GM21619 (cell line): ENCODE results near the gene SYS1.

Source experiments
- ATAC-seq: cut with Tn5 transposase; IDR thresholded peaks from one replicate; pipeline ENCODE4 v1.9.1; 2021; ENCODE audit not compliant: unreplicated experiment

SYS1 gene

GRCh38 chr20:45355209-45356084, 7.5 kb upstream of the SYS1 start:
- no peak for ATAC-seq

- ATAC-seq: no peak
Measured at GRCh38 chr20:45358282-45359068, 4.5 kb upstream of the SYS1 start.

- ATAC-seq: no peak
Measured at GRCh38 chr20:45359069-45359405, 3.9 kb upstream of the SYS1 start.

GRCh38 chr20:45359406-45360148, 3.4 kb upstream of the SYS1 start:
- no peak for ATAC-seq

GRCh38 chr20:45361793-45362192, 1.2 kb upstream of the SYS1 start:
- ATAC-seq: no peak

- no peak for ATAC-seq
Measured at GRCh38 chr20:45363611-45364492, 896 bp downstream of the SYS1 start.

GRCh38 chr20:45365444-45365970, 2.6 kb downstream of the SYS1 start:
- no peak for ATAC-seq

- ATAC-seq: no peak
Measured at GRCh38 chr20:45366192-45366591, 3.2 kb downstream of the SYS1 start.

GRCh38 chr20:45366631-45367030, 3.7 kb downstream of the SYS1 start:
- no peak for ATAC-seq

GRCh38 chr20:45367126-45367525, 4.2 kb downstream of the SYS1 start:
- ATAC-seq: no peak

GRCh38 chr20:45368221-45368980, 5.4 kb downstream of the SYS1 start:
- ATAC-seq: peak; percentile 73

- no peak for ATAC-seq
Measured at GRCh38 chr20:45370571-45371160, 7.7 kb downstream of the SYS1 start.

GRCh38 chr20:45372241-45372640, 9.3 kb downstream of the SYS1 start:
- no peak for ATAC-seq

GRCh38 chr20:45372646-45373352, 9.8 kb downstream of the SYS1 start:
- ATAC-seq: no peak

GRCh38 chr20:45373353-45374100, 10.6 kb downstream of the SYS1 start:
- ATAC-seq: peak; percentile 61

GRCh38 chr20:45374101-45374467, 11.1 kb downstream of the SYS1 start:
- ATAC-seq: no peak

- no peak for ATAC-seq
Measured at GRCh38 chr20:45374966-45375365, 12.0 kb downstream of the SYS1 start.

- ATAC-seq: no peak
Measured at GRCh38 chr20:45377269-45377668, 14.3 kb downstream of the SYS1 start.
